HepG2 (cell line): ENCODE results near the gene AGRN. TPM values are rescaled to one million over a fixed set of nuclear protein-coding genes. Genes with fewer than 3 reads are reported as not detected.
A peak's percentile ranks its signal among the peaks of the same experiment; 100 is the strongest.

ENCODE experiments used
- ATF4 ChIP-seq, 2 experiments: fragments of 450-650 bp in 1 of 2; sonication (generic) in 1 of 2; formaldehyde crosslinking; IDR thresholded peaks; 2 replicates each; pipeline versions ENCODE4 v1.5.0 to v1.8.0; 2020 to 2022; ENCODE audit warnings: mild to moderate bottlenecking in 1 of 2, missing genetic modification reagents in 1 of 2
- CAMTA2 ChIP-seq: sonication (generic); formaldehyde crosslinking; IDR thresholded peaks from 2 replicates; pipeline ENCODE4 v1.4.0; 2020; ENCODE audit warnings: mild to moderate bottlenecking, missing genetic modification reagents, borderline replicate concordance
- CREBL2 ChIP-seq: sonication (generic); formaldehyde crosslinking; IDR thresholded peaks from 2 replicates; pipeline ENCODE4 v1.8.1; 2023; ENCODE audit warnings: missing genetic modification reagents, mild to moderate bottlenecking, borderline replicate concordance
- GATA4 ChIP-seq: sonication (generic); IDR thresholded peaks from 2 replicates; pipeline ENCODE4 v1.6.1; 2016; ENCODE audit warnings: antibody characterized with exemption, low read depth, borderline replicate concordance
- HNF1A ChIP-seq, 2 experiments: sonication (generic) in 1 of 2; formaldehyde crosslinking in 1 of 2; IDR thresholded peaks; 2 replicates each; pipeline versions ENCODE4 v1.4.0 to v1.6.1; 2016 to 2020; ENCODE audit warnings: borderline replicate concordance in 1 of 2, low read depth in 1 of 2, mild to moderate bottlenecking in 1 of 2, missing genetic modification reagents in 1 of 2
- KDM2A ChIP-seq: sonication (generic); formaldehyde crosslinking; IDR thresholded peaks from 2 replicates; pipeline ENCODE4 v1.4.0; 2020; ENCODE audit warnings: low read depth, missing genetic modification reagents, borderline replicate concordance
- KDM5B ChIP-seq: sonication (generic); formaldehyde crosslinking; IDR thresholded peaks from 2 replicates; pipeline ENCODE4 v1.4.0; 2020; ENCODE audit warnings: missing genetic modification reagents, mild to moderate bottlenecking, borderline replicate concordance
- MTF1 ChIP-seq: sonication (generic); formaldehyde crosslinking; IDR thresholded peaks from 2 replicates; pipeline ENCODE4 v1.5.0; 2020; ENCODE audit warnings: missing genetic modification reagents
- RFXANK ChIP-seq: IDR thresholded peaks from 2 replicates; pipeline ENCODE4 v1.6.1; 2016
- TARDBP ChIP-seq: sonication (generic); formaldehyde crosslinking; IDR thresholded peaks from 2 replicates; pipeline ENCODE4 v1.8.0; 2022; ENCODE audit warnings: mild to moderate bottlenecking, missing genetic modification reagents
- TCF7L2 ChIP-seq: IDR thresholded peaks from 2 replicates; pipeline ENCODE4 v1.6.1; 2011; ENCODE audit warnings: mild to moderate bottlenecking, low read depth, low read length, moderate library complexity
- U2AF1 ChIP-seq: fragments of 200-400 bp; formaldehyde crosslinking; optimal IDR thresholded peaks from 2 replicates; pipeline ENCODE3; 2017; ENCODE audit warnings: mild to moderate bottlenecking, low read depth, low read length
- ZBTB33 ChIP-seq: sonication (generic); formaldehyde crosslinking; IDR thresholded peaks from 2 replicates; pipeline ENCODE4 v1.4.0; 2020; ENCODE audit warnings: missing genetic modification reagents
- ZFP37 ChIP-seq: sonication (generic); formaldehyde crosslinking; IDR thresholded peaks from 2 replicates; pipeline ENCODE4 v1.4.0; 2020; ENCODE audit warnings: missing genetic modification reagents, borderline replicate concordance
- ZNF326 ChIP-seq: sonication (generic); formaldehyde crosslinking; IDR thresholded peaks from 2 replicates; pipeline ENCODE4 v1.4.0; 2020; ENCODE audit warnings: missing genetic modification reagents, borderline replicate concordance
- ZNF337 ChIP-seq: sonication (generic); formaldehyde crosslinking; IDR thresholded peaks from 2 replicates; pipeline ENCODE4 v1.5.1; 2020; ENCODE audit warnings: missing genetic modification reagents, low read depth, mild to moderate bottlenecking, borderline replicate concordance
- ZNF468 ChIP-seq: sonication (generic); formaldehyde crosslinking; IDR thresholded peaks from 2 replicates; pipeline ENCODE4 v1.8.0; 2022; ENCODE audit warnings: mild to moderate bottlenecking, moderate library complexity, missing genetic modification reagents
- ZNF484 ChIP-seq: sonication (generic); formaldehyde crosslinking; IDR thresholded peaks from 2 replicates; pipeline ENCODE4 v1.5.1; 2020; ENCODE audit warnings: mild to moderate bottlenecking, low read depth, missing genetic modification reagents, borderline replicate concordance
- ZNF784 ChIP-seq: sonication (generic); formaldehyde crosslinking; IDR thresholded peaks from 2 replicates; pipeline ENCODE4 v1.5.1; 2020; ENCODE audit warnings: missing genetic modification reagents, mild to moderate bottlenecking, borderline replicate concordance
- ZNF788 ChIP-seq: sonication (generic); formaldehyde crosslinking; IDR thresholded peaks from 2 replicates; pipeline ENCODE4 v1.5.0; 2020; ENCODE audit warnings: mild to moderate bottlenecking, missing genetic modification reagents, borderline replicate concordance
- polyA plus RNA-seq, 8 experiments: library from polyadenylated mRNA; depleted of rRNA in 3 of 8; stranded (reverse) in 7 of 8; unstranded in 1 of 8; fragments of >200 nt; fragmentation: Illumina TruSeq in 4 of 8; extraction: Trizol in 4 of 8; gene quantifications; 2 replicates each; pipeline versions ENCODE4 v1.2.1 to v1.2.3, GENCODE V29; 2011 to 2016; ENCODE audit warnings: low read depth in 4 of 8, missing spikeins in 1 of 8, mixed read lengths in 1 of 8; ENCODE audit not compliant: insufficient read depth in 1 of 8
- total RNA-seq, 5 experiments: library from RNA; depleted of rRNA; stranded (reverse); fragments of >200 nt; fragmentation: Illumina TruSeq; extraction: Trizol; gene quantifications; 2 replicates each; pipeline ENCODE4 v1.2.3, GENCODE V29; 2016; ENCODE audit warnings: low read depth in 1 of 5

Gene AGRN
- total and polyA plus RNA-seq, 2 of the 13 experiments (the other 11 are each of a cell fraction or from before 2014, with no cell fraction given), result 29.8 to 65.2 TPM

GRCh38 chr1:1037366-1038327 is 17.7 kb downstream of the AGRN start (continued):
- TF ChIP-seq HNF1A (IDR thresholded peaks at IDR 0.05; ENCODE audit: low read depth), result no peak
- TF ChIP-seq HNF1A (CRISPR knock-in tag; IDR thresholded peaks at IDR 0.05; ENCODE audit: borderline replicate concordance), result no peak
- TF ChIP-seq CREBL2 (CRISPR knock-in tag), result no peak
- TF ChIP-seq ZNF468 (CRISPR knock-in tag), result no peak
- no peak for TF ChIP-seq ZNF337
- no peak for TF ChIP-seq U2AF1
- peak; percentile 94 for TF ChIP-seq ZBTB33 (CRISPR knock-in tag)
- no peak for TF ChIP-seq ZNF784 (CRISPR knock-in tag)
- TF ChIP-seq MTF1 (CRISPR knock-in tag), result no peak
- no peak for TF ChIP-seq RFXANK (CRISPR knock-in tag)
- TF ChIP-seq CAMTA2, result no peak
- TF ChIP-seq GATA4, result no peak
- no peak for TF ChIP-seq TCF7L2
- TF ChIP-seq ZNF484 (CRISPR knock-in tag), result no peak
- TF ChIP-seq KDM5B (CRISPR knock-in tag), result no peak
- TF ChIP-seq ATF4 (CRISPR knock-in tag; IDR thresholded peaks at IDR 0.05), result no peak
- TF ChIP-seq ZNF788 (CRISPR knock-in tag), result no peak
- no peak for TF ChIP-seq KDM2A (CRISPR knock-in tag)
- no peak for TF ChIP-seq ZFP37
- peak; percentile 72; the same call in 1 of the 2 replicates for TF ChIP-seq TARDBP
- no peak for TF ChIP-seq ZNF326 (CRISPR knock-in tag)
